Stimulated activated CD8-positive, alpha-beta memory T cell treated with anti-CD3 and anti-CD28 coated beads, Interleukin-12 subunit alpha, Interleukin-12 subunit beta, amount 100 ng/mL, for 4 hours (primary cell): ENCODE data around the gene SHB.

Source experiments
- DNase-seq: peaks from one replicate; pipeline ENCODE4 v3.0.0-alpha.2; 2020; ENCODE audit warnings: low read depth

Gene SHB

DNA sequence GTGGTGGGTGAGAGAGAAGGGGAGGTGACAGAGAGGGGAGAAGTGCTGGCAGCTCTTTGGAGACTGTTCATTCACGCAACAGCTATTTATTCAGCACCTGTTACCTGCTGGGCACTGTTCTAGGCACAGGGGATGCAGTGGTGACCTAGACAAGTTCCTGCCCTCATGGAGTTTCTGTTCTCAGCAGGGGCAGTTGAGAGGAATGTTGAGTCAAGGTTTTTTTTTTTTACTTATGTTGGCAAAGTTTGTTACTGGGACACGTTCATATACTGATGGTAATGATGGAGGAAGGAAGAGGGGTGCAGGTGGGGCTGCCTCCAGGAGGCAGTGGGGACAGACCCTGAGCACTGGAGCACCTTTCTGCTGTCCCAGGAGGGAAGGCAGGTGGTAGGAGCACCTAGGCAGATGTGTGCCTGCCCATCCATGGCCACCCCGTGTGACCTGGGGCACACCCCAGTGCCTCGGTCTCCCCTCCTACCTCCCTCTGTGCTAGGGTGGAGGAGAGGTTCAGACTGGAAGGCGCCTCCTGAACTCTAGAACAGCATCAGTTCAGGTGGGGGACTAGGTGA, 115.7 kb downstream of the SHB start:
- DNase-seq, result no peak

DNA sequence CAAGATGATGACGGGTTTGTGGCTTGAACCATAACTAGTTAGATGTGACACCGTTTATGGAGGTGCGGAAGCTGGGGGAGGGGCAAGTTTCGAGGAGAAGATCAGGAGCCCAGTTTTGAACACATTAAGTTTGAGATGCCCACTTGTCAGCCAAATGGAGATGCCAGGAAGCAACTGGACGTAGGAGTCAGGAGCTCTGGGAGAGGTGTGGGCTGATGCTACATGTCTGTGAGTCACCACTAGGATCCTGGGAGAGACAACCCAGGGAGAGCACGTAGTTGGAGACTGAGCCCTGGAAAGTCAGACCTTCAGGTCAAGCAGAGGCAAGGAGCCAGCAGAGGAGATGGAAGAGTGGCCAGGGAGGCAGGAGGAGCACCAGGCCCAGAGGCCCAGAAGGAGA, 116.3 kb downstream of the SHB start:
- no peak for DNase-seq

DNA sequence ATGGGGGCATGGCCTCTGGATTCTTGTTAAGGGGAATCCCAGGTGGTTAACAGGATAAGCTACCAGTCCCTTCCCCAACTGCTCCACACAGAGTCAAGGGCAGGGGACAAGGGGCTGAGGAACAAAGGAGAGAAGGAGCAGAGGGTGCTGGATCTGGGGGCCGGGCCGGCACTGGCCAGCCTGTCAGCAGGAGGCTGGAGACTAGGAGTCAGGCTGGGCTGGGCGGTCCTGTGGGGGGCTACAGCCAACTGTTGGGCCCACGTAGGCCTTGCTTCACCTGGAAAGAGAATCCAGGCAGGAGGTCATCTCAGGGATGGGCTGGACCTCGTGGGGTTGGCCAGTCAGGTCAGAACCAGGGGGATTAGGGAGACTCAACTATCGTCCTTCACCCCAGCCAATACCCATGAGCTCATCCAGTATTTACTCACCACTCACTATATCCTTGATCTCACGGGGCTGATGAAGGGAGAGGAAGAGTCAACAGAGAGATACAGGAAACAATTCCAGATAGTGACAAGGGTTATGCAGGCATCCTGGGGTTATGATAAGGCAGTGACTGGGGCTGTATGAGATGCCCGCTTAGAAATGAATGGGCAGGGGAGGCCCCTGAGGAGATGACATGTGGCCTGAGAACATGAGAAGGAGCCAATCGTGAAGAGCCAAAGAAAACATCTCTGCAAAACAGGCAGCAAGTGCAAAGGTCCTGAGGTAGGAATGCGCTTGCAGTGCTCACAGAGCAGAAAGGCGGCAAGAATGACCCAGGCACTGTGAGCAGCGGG, 117.2 kb downstream of the SHB start:
- DNase-seq, result no peak

DNA sequence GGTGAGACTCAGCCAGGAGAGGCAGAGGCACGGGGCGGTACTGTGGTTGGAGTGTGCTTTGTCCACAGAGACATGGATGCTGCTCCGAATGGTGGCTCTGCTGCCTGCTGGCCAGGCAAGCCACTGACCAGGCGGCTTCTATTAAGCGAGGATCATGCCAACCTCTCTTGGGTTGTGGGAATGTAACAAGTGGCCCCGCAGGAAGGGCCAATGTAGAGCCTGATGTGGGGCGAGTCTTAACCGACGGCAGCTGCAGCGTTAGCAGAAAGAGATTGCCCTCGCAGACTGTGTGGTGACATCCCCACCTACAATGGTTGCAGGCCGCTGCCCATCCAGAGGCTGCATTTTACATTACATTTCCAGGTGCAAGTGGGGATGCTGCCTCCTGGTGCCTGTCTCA, 118.5 kb downstream of the SHB start:
- no peak for DNase-seq

DNA sequence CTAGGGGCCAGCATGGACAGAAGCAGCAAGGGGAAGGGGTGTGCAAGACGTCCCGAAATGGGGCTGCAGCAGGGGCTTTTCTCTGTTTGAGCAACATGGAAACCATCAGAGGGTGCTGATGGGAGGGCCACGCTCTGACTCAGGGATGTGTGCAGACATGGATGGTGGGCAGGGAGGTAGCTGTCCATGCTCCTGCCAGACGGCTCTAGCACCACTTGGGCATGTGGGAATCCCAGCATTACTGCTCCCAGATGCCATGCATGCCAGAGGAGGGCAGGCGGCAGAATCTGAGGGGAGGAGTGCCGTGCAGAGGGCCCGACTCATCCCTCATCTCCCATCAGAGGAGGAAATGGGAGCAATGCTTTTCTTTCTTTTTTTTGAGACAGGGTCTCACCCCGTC, 119.5 kb downstream of the SHB start:
- DNase-seq, result no peak

DNA sequence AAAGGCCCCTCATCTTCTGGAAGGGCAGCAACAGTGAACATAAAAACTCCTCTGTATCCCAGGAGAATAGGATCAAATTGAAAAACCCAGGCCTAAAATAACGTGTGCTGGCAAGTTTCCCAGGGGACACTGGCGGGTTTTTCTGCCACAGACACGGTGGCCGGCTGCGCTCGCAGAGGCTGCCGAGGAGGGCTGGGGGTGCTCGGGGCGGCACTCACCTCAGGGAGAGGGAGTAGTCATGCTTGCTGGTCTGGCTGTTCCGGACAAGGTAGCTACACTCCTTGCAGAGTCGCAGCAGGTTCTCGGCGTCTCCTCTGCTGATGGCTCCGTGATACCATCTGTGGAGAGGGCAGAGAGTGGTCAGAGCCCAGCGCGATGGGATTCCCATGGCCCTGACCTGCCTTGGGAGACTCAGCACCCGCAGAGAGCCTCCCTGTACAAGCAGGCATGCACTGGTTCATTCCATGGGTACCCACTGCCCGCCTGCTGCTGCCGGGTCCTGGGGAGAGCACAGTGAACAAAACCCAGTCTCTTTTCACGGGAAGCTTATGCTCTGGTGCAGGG, 120.5 kb downstream of the SHB start:
- no peak for DNase-seq

DNA sequence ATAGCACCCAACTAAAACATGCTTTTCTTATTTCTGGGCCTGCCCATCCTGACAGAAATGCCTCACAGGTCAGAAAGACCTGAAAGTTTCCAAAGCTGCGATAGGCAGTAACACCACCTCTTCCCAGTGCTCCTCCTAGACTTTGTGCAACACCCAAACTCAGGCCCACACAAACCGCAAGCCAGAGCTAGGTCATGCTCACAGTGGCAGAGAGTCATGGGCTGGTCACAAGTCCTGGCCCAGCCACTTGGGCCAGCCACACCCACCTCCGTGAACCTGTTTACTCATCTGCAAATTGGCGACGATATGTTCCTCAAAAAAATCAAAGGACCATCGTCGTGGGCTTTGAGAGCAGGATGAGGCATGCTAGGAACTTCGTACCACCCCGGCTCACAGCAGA, 121.0 kb downstream of the SHB start:
- DNase-seq, result no peak

DNA sequence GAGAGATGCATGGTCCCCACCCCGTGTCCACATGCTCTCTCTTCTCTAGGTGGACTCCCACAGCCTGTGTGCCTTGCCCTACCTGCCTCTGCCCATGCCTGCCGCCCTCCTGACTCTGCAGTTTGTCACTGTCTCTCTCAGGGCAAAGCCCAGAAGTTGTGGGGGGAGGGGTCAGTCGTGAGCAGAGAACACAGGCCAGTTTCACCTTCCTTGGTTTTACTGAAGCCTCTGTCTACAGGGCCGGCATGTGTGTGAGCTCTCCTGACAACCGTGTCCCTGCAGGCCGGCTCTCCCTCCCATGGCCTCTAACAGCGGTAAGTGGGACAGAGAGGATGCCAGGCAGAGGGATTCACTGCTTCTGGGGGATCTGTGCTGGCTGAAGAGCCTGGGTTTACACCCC, 121.6 kb downstream of the SHB start:
- no peak for DNase-seq

DNA sequence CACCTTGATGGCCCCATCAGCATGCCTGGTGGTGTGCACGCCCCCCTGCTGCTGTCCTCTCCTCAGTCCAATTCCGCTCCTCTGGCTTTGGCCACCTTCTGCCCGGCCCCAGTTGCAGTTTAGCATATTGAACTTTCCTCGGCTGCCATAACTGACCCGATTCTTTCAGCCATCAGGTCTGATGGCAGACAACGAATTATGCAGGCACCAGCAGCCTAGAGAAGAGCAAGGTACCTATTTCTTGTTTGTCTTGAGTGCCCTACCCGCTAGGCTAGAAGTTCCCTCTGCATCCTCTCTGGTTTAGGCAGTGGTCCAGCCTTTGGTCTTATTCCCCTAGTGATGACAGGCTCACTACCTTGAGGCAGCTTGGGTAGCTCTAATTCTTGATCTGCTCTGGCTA, 122.1 kb downstream of the SHB start:
- no peak for DNase-seq

DNA sequence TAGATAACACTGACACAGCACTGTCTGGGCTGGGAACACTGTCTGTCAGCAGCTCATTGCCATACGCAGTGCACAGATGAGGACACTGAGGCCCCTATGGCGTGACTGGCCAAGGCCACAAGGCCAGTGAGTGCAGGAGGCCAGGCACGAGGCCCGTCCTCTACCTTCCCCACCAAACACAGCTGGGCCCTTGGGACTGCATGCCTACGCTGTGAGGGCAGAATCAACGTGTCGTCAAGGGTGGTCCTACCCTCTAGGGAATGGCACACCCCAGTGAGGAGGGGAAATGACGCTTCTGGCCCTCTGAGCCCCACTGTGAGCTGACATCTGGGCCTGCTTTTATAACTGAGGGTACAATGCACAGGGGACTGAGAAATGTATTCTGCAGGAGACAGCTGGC, 123.0 kb downstream of the SHB start:
- no peak for DNase-seq

DNA sequence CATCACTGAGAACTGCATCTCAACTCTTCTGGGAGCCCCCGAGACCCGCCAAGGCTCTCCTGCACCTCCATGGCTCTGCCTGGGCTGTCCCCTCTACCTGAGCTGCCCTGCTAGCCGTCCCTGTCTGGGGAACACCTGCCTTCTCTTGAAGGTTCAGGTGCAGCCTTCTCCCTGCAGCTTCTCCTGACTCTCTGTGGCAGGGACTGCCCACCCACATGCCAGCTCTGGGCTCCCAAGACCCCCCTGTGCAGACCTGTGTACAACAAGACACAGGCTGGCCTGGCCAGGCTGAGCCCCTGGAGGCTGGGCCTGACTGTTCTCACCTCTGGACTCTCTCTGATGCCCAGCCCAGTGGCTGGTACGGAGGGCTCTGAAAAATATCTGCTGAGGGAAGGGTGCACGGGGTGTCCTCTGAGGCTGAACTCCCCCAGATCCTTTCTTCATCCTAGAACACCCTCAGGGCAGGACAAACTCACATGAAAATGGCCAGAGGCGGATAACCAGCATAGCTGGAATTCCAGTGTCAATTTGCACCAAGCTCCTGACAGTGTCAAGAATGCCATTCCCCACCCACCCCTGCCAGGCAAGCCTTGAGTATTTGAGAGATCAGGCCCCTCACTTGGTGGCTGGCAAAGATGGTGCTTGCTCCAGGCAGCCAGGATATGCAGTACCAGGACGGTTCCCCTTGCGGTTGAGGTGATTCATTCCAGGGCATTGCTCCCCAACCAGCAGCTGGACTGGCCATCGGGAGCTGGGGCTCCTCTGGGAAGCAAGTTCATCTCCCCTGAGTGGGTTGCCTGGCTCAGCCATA, 124.2 kb downstream of the SHB start:
- no peak for DNase-seq

DNA sequence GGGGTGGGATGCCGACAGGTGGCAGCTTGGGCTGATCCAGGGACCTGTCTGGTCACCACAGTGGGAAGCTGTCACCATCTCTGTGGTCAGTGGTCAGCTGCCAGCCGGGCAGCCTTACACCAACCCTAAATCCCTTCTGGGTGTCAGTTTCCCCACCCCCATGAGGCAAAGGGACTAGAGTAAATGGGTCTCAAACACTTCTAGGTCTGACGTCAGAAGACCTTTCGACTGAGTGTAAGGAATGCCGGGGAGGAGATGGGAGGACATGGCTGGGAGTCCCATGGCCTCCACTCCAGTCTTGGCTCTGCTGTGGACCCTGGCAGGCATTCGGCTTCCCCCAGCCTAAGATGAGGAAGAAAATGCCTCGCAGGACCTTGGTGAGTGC, 124.8 kb downstream of the SHB start:
- DNase-seq, result no peak

DNA sequence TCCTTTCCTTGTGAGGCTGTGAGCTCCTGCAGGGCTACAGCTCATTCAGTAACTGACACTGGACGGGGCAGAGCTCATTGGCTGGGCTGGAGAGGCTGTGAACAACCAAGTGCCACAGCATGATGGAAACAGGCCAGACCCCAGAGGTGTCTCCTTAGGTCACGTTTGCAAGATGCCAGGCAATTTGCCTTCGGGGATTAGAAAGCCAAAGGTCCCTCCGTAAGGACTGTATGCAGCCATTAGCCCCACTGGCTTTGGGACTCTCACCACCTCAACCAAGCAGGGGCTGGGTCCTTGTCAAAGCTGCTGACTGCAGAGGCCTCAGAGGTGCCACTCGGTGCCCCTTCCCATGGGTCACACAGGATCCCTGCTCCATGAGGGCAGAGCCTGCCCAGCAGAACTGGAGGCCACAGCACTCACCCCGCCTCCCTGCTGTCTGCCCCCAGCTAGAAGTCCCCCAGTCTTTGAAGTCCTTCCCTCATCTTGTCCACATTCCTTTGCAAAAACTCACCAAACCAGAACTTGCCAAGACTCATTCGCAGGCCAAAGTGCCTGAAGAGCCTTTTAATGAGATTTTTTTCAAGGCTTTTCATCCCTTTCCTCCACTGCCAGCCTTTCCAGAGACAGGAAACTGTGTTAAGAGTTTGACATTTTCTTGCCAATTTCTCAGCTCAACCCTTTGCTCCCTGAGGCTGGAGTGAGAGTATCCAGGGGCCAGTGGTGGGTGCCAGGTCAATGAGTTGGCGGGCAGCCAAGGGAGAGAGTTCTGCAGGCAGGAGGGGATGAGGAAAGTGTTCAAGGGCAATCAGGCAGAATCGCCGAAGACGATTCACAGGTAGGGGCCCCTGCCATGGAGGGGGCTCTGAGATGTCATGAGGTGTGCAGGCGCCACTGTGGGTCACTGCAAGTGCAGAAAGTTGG, 125.4 kb downstream of the SHB start:
- DNase-seq, result no peak

DNA sequence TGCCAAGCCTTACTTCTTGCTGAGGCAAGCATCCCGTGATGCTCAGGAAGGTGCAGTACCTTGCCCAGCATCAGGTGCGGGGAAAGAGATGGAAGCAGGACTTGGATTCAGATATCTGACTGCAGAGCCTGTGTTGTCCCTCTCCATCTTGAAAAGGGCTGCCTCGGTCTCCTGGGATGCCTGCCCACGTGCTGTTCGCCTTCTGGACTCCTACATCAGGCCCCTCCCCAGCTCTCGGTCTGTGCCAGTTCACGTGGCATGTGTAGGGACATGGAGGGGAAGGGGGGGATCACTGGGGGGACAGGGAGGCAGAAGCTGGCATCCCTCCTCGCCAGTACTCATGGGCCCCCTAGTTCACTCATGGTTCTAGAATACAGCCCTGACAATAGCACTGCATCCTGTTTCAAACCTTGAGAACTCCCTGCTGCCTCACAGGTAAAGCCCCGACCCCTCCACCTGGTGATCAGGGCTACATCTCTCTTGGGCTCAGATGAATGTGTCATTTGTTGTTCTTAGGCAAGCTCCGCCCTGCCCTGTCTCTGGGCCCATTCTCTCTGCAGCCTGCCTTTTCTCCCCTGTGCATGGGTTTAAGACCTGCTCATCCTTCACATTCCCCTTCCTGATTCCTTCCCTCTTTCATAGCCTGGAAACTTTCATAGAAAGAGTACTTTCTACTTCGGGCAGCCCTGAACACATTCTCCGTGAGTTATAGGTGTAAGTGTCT, 126.2 kb downstream of the SHB start:
- DNase-seq, result no peak

DNA sequence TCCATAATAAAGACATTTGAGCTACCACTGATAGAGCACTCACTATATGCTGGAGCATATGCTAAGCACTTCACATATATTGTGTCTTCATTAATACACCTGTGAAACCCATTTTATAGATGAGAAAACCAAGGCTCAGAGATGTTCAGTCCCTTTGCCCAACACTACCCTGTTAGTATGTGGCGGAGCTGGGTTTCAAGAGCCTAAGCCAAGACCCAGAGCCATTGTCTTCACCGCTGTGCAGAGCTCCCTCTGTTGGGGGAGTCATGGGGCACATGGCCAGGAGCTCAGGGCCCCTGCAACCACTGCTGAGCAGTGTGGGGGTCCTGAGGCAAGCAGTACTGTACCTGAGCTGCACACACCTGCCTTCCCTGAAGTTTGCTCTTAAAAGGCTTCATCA, 127.8 kb downstream of the SHB start:
- DNase-seq, result no peak

DNA sequence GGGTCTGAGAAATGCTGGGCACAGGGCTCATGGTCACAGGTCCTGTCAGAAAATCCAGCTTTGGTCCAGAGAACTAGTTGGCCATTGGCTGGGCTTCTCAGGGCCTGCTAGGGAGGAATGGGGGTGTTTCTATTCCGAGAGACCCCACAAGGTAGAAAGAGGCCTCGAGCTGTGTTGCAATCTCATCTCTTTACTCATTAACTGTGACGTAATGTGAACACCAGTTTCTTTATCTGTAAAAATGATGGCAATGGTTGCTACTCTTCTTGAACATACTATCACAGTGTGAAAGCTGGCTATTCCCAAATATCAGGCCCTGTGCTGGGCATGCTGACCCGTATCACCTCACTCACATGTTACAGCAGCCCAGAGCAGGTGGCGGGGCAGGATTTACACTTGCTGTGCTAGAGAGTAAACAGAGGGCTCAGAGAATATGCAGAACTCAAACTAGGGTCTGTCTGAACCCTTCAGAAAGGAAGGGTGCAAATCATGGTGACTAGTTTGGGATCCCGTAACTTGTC, 129.4 kb downstream of the SHB start:
- no peak for DNase-seq

DNA sequence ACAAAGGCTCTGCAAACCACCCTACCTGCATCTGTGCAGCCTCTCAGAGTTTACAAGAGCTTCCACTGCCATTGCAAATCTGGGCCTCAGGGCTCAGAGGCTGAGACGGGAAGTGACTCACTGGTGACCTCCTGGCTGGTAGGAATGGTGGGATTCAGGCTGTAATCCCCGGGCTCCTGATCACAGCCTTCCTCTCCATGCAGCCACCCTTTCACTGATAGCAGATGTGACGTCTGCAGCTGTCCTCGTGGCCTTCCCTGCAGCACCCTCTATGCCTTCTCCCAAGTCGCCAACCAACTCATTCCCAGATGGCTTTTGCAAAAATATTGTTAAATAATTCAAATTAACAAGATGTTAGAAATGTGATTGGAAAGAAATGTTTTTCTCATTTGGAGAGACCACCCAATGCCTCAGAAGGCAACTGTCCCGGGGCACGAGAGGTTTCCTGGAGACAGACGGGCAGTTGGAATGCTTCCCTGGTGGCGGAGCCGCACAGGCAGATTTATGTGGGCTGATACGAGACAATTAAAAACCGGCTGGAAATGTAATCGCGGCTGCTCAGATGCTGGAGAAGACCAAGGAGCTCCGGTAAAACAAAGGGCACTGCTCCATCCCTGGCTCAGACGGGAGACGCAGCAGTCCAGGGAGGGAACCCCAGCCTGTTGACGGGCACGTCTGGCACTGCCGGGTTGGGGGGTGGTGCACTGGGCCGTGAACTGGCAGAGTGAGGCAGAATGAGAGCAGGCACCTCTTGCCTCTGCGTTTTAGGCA, 130.7 kb downstream of the SHB start:
- no peak for DNase-seq

DNA sequence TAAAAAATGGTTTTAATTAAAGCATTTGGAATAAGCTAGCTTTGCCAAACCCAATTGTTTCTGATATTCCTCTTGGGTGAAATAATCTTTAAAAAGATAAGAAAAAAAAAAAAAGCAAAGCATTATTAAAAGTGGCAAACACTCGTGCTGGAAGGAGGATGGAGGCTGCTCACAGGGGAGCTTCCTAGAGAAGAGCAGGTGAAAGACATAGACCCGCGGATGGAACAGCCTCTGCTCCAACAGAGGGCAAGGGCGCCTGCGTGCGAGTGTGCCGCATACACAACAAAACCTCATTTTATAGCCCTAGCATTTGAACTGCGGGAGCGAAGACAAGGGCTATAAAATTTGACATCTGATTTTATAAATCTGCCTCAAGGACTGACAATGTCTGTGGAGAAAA, 131.7 kb downstream of the SHB start:
- DNase-seq, result no peak

DNA sequence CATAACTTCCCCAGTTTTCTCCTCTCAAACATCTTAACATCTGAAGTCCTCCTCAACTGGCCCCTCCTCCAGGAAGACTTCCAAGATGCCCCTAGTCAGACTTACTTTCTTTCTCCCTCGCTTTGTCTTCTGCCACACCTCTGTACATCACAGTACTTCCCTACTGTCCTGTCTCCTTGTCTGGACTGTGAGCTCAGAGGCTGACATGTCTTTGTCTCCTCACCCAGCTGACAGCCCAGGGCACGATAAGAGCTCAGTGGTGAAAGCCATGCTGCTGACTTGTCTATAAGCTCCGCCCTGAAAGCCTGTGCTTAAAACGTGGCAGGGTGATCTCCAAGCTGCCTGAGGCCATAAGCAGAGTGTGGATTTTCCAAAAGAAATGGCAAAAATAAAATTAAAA, 132.1 kb downstream of the SHB start:
- DNase-seq, result no peak

DNA sequence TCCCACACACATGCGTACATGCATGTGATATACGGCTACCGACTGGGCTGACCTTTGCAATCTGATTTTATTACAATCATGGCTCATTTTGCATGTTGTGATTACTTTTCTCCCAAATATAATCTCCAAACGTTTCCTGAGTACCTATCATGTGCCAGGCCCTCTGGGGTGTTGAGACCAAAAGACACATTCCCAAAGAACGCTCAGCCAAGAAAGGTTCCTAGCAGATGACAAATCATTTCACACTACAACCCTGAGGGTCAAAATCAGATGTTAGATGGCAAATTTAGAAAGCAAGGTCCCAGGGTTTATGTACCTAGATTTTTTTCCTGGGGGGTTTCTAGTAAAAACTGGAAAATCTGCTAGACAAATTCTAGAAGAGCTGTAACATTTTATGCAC, 132.7 kb downstream of the SHB start:
- DNase-seq, result no peak
